ENCODE data around the gene GRIN2A.

GRIN2A gene

GRCh38 chr16:9964426-9964825, 217.8 kb downstream of the GRIN2A start:
- DNase-seq, result no peak

GRCh38 chr16:9957433-9957832, 224.8 kb downstream of the GRIN2A start:
- DNase-seq, result no peak

GRCh38 chr16:9957002-9957401, 225.2 kb downstream of the GRIN2A start:
- no peak for DNase-seq

- no peak for DNase-seq
Measured at GRCh38 chr16:9955677-9956076, 226.6 kb downstream of the GRIN2A start.

GRCh38 chr16:9953908-9954570, 228.2 kb downstream of the GRIN2A start:
- no peak for DNase-seq

- DNase-seq, result no peak
Measured at GRCh38 chr16:9950658-9951057, 231.6 kb downstream of the GRIN2A start.

- no peak for DNase-seq
Measured at GRCh38 chr16:9949396-9949795, 232.8 kb downstream of the GRIN2A start.

GRCh38 chr16:9948933-9949332, 233.3 kb downstream of the GRIN2A start:
- DNase-seq, result no peak

GRCh38 chr16:9946022-9946720, 236.1 kb downstream of the GRIN2A start:
- no peak for DNase-seq

- DNase-seq, result no peak
Measured at GRCh38 chr16:9943121-9943520, 239.1 kb downstream of the GRIN2A start.

GRCh38 chr16:9941245-9941644, 241.0 kb downstream of the GRIN2A start:
- DNase-seq, result no peak

GRCh38 chr16:9934723-9935508, 247.3 kb downstream of the GRIN2A start:
- DNase-seq, result no peak

- no peak for DNase-seq
Measured at GRCh38 chr16:9932919-9933653, 249.1 kb downstream of the GRIN2A start.

GRCh38 chr16:9932000-9932399, 250.2 kb downstream of the GRIN2A start:
- no peak for DNase-seq

- no peak for DNase-seq
Measured at GRCh38 chr16:9929836-9930235, 252.4 kb downstream of the GRIN2A start.

GRCh38 chr16:9929313-9929712, 252.9 kb downstream of the GRIN2A start:
- DNase-seq, result no peak

GRCh38 chr16:9922441-9922840, 259.8 kb downstream of the GRIN2A start:
- DNase-seq, result no peak

GRCh38 chr16:9921997-9922396, 260.2 kb downstream of the GRIN2A start:
- DNase-seq, result no peak

GRCh38 chr16:9919460-9919859, 262.8 kb downstream of the GRIN2A start:
- no peak for DNase-seq

- DNase-seq, result no peak
Measured at GRCh38 chr16:9917691-9918090, 264.5 kb downstream of the GRIN2A start.

- no peak for DNase-seq
Measured at GRCh38 chr16:9913604-9914326, 268.5 kb downstream of the GRIN2A start.

GRCh38 chr16:9911989-9912388, 270.2 kb downstream of the GRIN2A start:
- DNase-seq, result no peak

All from right forelimb (tissue), 1 donor.